Endothelial cell of umbilical vein (primary cell): Measurements from ENCODE around the gene CGNL1.

Experiments used
- CTCF ChIP-seq, 2 donors: IDR thresholded peaks; 1 replicate in 1 of 2; 2 replicates in 1 of 2; pipeline ENCODE4 v1.5.1; 2011; ENCODE audit warnings: low read length in 2 of 2, mild to moderate bottlenecking in 2 of 2, moderate library complexity in 2 of 2, control low read depth in 1 of 2, inconsistent platforms in 1 of 2, low read depth in 1 of 2; ENCODE audit not compliant: insufficient read depth in 1 of 2; ENCODE audit errors: extremely low read depth in 1 of 2
- POLR2A ChIP-seq: IDR thresholded peaks from 2 replicates; pipeline ENCODE4 v1.6.1; 2012; ENCODE audit warnings: low read depth, mild to moderate bottlenecking, control low read depth, low read length

DNA sequence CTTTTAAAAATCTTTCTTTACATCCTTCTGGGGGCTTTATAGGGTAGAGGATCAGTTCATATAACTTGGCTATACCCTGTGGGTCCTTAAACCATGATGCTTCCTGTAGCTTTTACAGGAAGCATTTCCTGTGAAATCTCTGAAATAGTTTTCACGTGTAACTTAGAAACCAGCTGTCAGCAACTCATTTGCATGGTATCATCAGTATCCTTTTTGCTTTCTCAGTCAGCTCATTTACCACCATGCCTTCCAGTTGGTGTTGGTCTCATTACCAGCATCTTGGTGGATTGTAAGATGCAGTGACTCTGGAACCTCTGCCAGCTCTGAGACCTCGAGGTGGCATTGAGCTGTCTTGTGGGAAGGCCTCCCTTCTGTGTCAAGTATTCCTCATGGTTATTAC lies 118.7 kb downstream of the CGNL1 start:
- TF ChIP-seq CTCF (IDR thresholded peaks at IDR 0.05; ENCODE audit: extremely low read depth in 1 of 2, insufficient read depth in 1 of 2, low read depth in 1 of 2, low read length in 2 of 2) (no peak), POLR2A (no peak)
